ENCODE data around the gene ADGRG2. TPM values are rescaled to one million over a fixed set of nuclear protein-coding genes. Genes with fewer than 3 reads are reported as not detected.

Gene ADGRG2
- total RNA-seq, 1 experiment from 2014 or later: 8.2 TPM

DNA sequence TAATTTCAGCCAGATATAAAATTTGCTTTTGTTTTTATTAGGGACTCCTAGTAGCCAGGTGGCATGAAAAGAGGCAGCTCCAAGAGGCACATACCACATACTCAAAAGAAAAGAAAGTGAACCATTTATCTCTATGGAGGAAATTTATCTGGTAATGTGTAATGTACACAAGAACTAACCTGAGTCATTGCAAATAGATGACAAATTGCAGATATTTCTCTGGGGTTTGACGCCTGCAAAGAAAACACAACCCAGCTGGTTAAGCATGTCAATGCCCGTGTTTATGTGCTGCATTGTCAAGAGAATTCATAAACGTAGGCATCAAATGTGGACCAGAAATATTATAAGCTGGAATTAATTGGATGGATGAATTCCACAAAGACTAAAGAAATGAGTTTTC is 91.5 kb downstream of the ADGRG2 start:
- Mint-ChIP-seq H3K27ac (no peak overlapping the region), H3K36me3 (no peaks in the 10 kb centered on the region), H3K4me3 (no peak overlapping the region), H3K9me3 (no peaks in the 10 kb centered on the region), H3K27me3 (ENCODE audit: low read depth) (no peaks in the 10 kb centered on the region), H3K4me1 (no peaks in the 10 kb centered on the region)
- TF ChIP-seq ZNF423 (CRISPR knock-in tag; IDR thresholded peaks at IDR 0.05): no peak
- TF ChIP-seq ESRRA (CRISPR knock-in tag; IDR thresholded peaks at IDR 0.05; ENCODE audit: borderline replicate concordance): no peak
- TF ChIP-seq, protein P1, sequence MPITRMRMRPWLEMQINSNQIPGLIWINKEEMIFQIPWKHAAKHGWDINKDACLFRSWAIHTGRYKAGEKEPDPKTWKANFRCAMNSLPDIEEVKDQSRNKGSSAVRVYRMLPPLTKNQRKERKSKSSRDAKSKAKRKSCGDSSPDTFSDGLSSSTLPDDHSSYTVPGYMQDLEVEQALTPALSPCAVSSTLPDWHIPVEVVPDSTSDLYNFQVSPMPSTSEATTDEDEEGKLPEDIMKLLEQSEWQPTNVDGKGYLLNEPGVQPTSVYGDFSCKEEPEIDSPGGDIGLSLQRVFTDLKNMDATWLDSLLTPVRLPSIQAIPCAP (CRISPR knock-in tag; IDR thresholded peaks at IDR 0.05): no peak
- TF ChIP-seq, protein P2, sequence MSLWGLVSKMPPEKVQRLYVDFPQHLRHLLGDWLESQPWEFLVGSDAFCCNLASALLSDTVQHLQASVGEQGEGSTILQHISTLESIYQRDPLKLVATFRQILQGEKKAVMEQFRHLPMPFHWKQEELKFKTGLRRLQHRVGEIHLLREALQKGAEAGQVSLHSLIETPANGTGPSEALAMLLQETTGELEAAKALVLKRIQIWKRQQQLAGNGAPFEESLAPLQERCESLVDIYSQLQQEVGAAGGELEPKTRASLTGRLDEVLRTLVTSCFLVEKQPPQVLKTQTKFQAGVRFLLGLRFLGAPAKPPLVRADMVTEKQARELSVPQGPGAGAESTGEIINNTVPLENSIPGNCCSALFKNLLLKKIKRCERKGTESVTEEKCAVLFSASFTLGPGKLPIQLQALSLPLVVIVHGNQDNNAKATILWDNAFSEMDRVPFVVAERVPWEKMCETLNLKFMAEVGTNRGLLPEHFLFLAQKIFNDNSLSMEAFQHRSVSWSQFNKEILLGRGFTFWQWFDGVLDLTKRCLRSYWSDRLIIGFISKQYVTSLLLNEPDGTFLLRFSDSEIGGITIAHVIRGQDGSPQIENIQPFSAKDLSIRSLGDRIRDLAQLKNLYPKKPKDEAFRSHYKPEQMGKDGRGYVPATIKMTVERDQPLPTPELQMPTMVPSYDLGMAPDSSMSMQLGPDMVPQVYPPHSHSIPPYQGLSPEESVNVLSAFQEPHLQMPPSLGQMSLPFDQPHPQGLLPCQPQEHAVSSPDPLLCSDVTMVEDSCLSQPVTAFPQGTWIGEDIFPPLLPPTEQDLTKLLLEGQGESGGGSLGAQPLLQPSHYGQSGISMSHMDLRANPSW (CRISPR knock-in tag; conservative IDR thresholded peaks at IDR 0.05; ENCODE audit: low read depth): no peak
- no peak for TF ChIP-seq EMX1 (CRISPR knock-in tag; IDR thresholded peaks at IDR 0.05)
- TF ChIP-seq TEAD1 (CRISPR knock-in tag; IDR thresholded peaks at IDR 0.05): no peak
- TF ChIP-seq SMAD3 (CRISPR knock-in tag; IDR thresholded peaks at IDR 0.05; ENCODE audit: borderline replicate concordance): no peak
- TF ChIP-seq ZNF396 (CRISPR knock-in tag; IDR thresholded peaks at IDR 0.05; ENCODE audit: borderline replicate concordance): no peak
- TF ChIP-seq, protein P3, sequence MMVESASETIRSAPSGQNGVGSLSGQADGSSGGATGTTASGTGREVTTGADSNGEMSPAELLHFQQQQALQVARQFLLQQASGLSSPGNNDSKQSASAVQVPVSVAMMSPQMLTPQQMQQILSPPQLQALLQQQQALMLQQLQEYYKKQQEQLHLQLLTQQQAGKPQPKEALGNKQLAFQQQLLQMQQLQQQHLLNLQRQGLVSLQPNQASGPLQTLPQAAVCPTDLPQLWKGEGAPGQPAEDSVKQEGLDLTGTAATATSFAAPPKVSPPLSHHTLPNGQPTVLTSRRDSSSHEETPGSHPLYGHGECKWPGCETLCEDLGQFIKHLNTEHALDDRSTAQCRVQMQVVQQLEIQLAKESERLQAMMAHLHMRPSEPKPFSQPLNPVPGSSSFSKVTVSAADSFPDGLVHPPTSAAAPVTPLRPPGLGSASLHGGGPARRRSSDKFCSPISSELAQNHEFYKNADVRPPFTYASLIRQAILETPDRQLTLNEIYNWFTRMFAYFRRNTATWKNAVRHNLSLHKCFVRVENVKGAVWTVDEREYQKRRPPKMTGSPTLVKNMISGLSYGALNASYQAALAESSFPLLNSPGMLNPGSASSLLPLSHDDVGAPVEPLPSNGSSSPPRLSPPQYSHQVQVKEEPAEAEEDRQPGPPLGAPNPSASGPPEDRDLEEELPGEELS (CRISPR knock-in tag; IDR thresholded peaks at IDR 0.05): no peak
- TF ChIP-seq RORB (CRISPR knock-in tag; IDR thresholded peaks at IDR 0.05): no peak
- TF ChIP-seq, protein P4, sequence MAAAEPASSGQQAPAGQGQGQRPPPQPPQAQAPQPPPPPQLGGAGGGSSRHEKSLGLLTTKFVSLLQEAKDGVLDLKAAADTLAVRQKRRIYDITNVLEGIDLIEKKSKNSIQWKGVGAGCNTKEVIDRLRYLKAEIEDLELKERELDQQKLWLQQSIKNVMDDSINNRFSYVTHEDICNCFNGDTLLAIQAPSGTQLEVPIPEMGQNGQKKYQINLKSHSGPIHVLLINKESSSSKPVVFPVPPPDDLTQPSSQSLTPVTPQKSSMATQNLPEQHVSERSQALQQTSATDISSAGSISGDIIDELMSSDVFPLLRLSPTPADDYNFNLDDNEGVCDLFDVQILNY (CRISPR knock-in tag; IDR thresholded peaks at IDR 0.05): no peak
- TF ChIP-seq IRF2 (CRISPR knock-in tag; IDR thresholded peaks at IDR 0.05; ENCODE audit: borderline replicate concordance, low read depth): no peak
- TF ChIP-seq GRHL2 (CRISPR knock-in tag; IDR thresholded peaks at IDR 0.05; ENCODE audit: insufficient replicate concordance, severe bottlenecking): no peak
- TF ChIP-seq ZNF138 (CRISPR knock-in tag; conservative IDR thresholded peaks at IDR 0.05): no peak
- TF ChIP-seq, protein P5, sequence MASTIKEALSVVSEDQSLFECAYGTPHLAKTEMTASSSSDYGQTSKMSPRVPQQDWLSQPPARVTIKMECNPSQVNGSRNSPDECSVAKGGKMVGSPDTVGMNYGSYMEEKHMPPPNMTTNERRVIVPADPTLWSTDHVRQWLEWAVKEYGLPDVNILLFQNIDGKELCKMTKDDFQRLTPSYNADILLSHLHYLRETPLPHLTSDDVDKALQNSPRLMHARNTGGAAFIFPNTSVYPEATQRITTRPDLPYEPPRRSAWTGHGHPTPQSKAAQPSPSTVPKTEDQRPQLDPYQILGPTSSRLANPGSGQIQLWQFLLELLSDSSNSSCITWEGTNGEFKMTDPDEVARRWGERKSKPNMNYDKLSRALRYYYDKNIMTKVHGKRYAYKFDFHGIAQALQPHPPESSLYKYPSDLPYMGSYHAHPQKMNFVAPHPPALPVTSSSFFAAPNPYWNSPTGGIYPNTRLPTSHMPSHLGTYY (CRISPR knock-in tag; IDR thresholded peaks at IDR 0.05): no peak
- TF ChIP-seq SMAD4 (CRISPR knock-in tag; IDR thresholded peaks at IDR 0.05): no peak
- no peak for TF ChIP-seq TEAD4 (CRISPR knock-in tag; IDR thresholded peaks at IDR 0.05)
- CTCF ChIA-PET: interaction anchor here (1.1 kb wide), 1 partner anchor 13 kb away, joined by 3 read pairs; no protein-coding TSS in a partner anchor
- POLR2A ChIA-PET: no interaction called here
- no peak for ATAC-seq
- no peak for DNase-seq (ENCODE audit: low spot score)

DNA sequence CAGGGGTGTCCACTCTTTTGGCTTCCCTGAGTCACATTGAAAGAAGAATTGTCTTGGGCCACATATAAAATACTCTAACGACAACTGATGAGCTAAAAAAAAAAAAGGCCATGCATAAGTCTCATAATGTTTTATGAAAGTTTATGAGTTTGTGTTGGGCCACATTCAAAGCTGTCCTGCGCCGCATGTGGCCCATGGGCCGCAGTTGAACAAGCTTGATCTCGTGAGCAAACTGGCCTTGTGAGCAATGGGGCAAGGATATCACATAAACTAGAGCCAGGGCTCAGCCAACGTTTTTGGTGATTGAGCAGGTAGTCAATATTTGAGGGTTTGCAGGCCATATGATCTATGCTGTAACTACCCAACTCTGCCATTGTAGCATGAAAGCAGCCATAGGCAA is 93.7 kb downstream of the ADGRG2 start:
- Mint-ChIP-seq H3K27ac (no peak overlapping the region), H3K4me3 (no peak overlapping the region), H3K27me3 (ENCODE audit: low read depth) (no peaks in the 10 kb centered on the region), H3K9me3 (no peaks in the 10 kb centered on the region), H3K4me1 (no peaks in the 10 kb centered on the region), H3K36me3 (no peaks in the 10 kb centered on the region)
- ATAC-seq: no peak
- ChIA-PET POLR2A (no interaction called here), CTCF (interaction anchor here (1.0 kb wide), 1 partner anchor 11 kb away, joined by 3 read pairs; no protein-coding TSS in a partner anchor)
- DNase-seq (ENCODE audit: low spot score): no peak
- TF ChIP-seq KAT7 (CRISPR knock-in tag; IDR thresholded peaks at IDR 0.05; ENCODE audit: borderline replicate concordance) (no peak), TEAD4 (CRISPR knock-in tag; IDR thresholded peaks at IDR 0.05) (no peak), SOX15 (CRISPR knock-in tag; IDR thresholded peaks at IDR 0.05) (no peak), GRHL2 (CRISPR knock-in tag; IDR thresholded peaks at IDR 0.05; ENCODE audit: insufficient replicate concordance, severe bottlenecking) (no peak), PRRX2 (CRISPR knock-in tag; IDR thresholded peaks at IDR 0.05) (no peak), TCF7 (CRISPR knock-in tag; IDR thresholded peaks at IDR 0.05; ENCODE audit: low read depth) (no peak), ELF4 (CRISPR knock-in tag; IDR thresholded peaks at IDR 0.05; ENCODE audit: low read depth) (no peak), OVOL2 (CRISPR knock-in tag; IDR thresholded peaks at IDR 0.05; ENCODE audit: borderline replicate concordance) (no peak), TEAD1 (CRISPR knock-in tag; IDR thresholded peaks at IDR 0.05) (no peak)
- TF ChIP-seq, protein P6, sequence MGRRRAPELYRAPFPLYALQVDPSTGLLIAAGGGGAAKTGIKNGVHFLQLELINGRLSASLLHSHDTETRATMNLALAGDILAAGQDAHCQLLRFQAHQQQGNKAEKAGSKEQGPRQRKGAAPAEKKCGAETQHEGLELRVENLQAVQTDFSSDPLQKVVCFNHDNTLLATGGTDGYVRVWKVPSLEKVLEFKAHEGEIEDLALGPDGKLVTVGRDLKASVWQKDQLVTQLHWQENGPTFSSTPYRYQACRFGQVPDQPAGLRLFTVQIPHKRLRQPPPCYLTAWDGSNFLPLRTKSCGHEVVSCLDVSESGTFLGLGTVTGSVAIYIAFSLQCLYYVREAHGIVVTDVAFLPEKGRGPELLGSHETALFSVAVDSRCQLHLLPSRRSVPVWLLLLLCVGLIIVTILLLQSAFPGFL (CRISPR knock-in tag; IDR thresholded peaks at IDR 0.05; ENCODE audit: borderline replicate concordance): no peak
- TF ChIP-seq, protein P7, sequence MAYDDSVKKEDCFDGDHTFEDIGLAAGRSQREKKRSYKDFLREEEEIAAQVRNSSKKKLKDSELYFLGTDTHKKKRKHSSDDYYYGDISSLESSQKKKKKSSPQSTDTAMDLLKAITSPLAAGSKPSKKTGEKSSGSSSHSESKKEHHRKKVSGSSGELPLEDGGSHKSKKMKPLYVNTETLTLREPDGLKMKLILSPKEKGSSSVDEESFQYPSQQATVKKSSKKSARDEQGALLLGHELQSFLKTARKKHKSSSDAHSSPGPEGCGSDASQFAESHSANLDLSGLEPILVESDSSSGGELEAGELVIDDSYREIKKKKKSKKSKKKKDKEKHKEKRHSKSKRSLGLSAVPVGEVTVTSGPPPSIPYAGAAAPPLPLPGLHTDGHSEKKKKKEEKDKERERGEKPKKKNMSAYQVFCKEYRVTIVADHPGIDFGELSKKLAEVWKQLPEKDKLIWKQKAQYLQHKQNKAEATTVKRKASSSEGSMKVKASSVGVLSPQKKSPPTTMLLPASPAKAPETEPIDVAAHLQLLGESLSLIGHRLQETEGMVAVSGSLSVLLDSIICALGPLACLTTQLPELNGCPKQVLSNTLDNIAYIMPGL (CRISPR knock-in tag; IDR thresholded peaks at IDR 0.05): no peak
- TF ChIP-seq, protein P8, sequence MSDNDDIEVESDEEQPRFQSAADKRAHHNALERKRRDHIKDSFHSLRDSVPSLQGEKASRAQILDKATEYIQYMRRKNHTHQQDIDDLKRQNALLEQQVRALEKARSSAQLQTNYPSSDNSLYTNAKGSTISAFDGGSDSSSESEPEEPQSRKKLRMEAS (CRISPR knock-in tag; IDR thresholded peaks at IDR 0.05): no peak

All from WTC11 (cell line).